Nucleus accumbens (tissue), 56 donors: ENCODE measurements around the gene FCHSD2.
"Not testable (repeated sequence)": the region's sequence is repeated elsewhere in the genome, so short reads cannot be mapped to it uniquely, and the experiment has no call there.

ENCODE experiments used
- DNase-seq, 56 donors: peaks; one replicate each; lab custom pipeline; 2025; lab: John Stamatoyannopoulos, UW

Gene FCHSD2

GRCh38 chr11:72981080-72981479 lies 161.0 kb downstream of the FCHSD2 start:
- no peak for DNase-seq

GRCh38 chr11:72977782-72978181 lies 164.3 kb downstream of the FCHSD2 start:
- DNase-seq = not testable (repeated sequence)

- DNase-seq = not testable (repeated sequence)
Observed at GRCh38 chr11:72976522-72976892, 165.6 kb downstream of the FCHSD2 start.

GRCh38 chr11:72975778-72976521 lies 166.2 kb downstream of the FCHSD2 start:
- no peak for DNase-seq

- DNase-seq = no peak
Observed at GRCh38 chr11:72974487-72975205, 167.5 kb downstream of the FCHSD2 start.

GRCh38 chr11:72972496-72973128 lies 169.5 kb downstream of the FCHSD2 start:
- DNase-seq = no peak

- no peak for DNase-seq
Observed at GRCh38 chr11:72971192-72971967, 170.7 kb downstream of the FCHSD2 start.

- no peak for DNase-seq
Observed at GRCh38 chr11:72970557-72971118, 171.5 kb downstream of the FCHSD2 start.

- DNase-seq = no peak
Observed at GRCh38 chr11:72969894-72970335, 172.2 kb downstream of the FCHSD2 start.

GRCh38 chr11:72968390-72968789 lies 173.7 kb downstream of the FCHSD2 start:
- DNase-seq = no peak

- DNase-seq = no peak
Observed at GRCh38 chr11:72965672-72966071, 176.4 kb downstream of the FCHSD2 start.

- no peak for DNase-seq
Observed at GRCh38 chr11:72962717-72963116, 179.4 kb downstream of the FCHSD2 start.

GRCh38 chr11:72962084-72962483 lies 180.0 kb downstream of the FCHSD2 start:
- DNase-seq = no peak

GRCh38 chr11:72959998-72960731 lies 182.0 kb downstream of the FCHSD2 start:
- DNase-seq = no peak

- no peak for DNase-seq
Observed at GRCh38 chr11:72958791-72959190, 183.3 kb downstream of the FCHSD2 start.

- DNase-seq = no peak
Observed at GRCh38 chr11:72955466-72955865, 186.7 kb downstream of the FCHSD2 start.

GRCh38 chr11:72954860-72955259 lies 187.3 kb downstream of the FCHSD2 start:
- DNase-seq = no peak

GRCh38 chr11:72953637-72954036 lies 188.5 kb downstream of the FCHSD2 start:
- DNase-seq = no peak

- DNase-seq = no peak
Observed at GRCh38 chr11:72951888-72952287, 190.2 kb downstream of the FCHSD2 start.

GRCh38 chr11:72951193-72951592 lies 190.9 kb downstream of the FCHSD2 start:
- no peak for DNase-seq
